Cardiac fibroblast (primary cell): Measurements from ENCODE around the gene STARD13.

Experiments
- DNase-seq, 2 donors: peaks; one replicate each; pipeline versions ENCODE4 v3.0.0 to v3.0.0-alpha.2; 2010; ENCODE audit warnings: low read depth in 2 of 2
- H3K4me3 ChIP-seq, 2 donors: replicated peaks in 1 of 2; 1 replicate in 1 of 2; 2 replicates in 1 of 2; pipeline ENCODE4 v1.5.1; 2011; ENCODE audit warnings: low read depth in 2 of 2, low read length in 2 of 2, mild to moderate bottlenecking in 2 of 2, moderate library complexity in 1 of 2
- CTCF ChIP-seq: IDR thresholded peaks from one replicate; pipeline ENCODE4 v1.5.1; 2011; ENCODE audit warnings: low read depth, mild to moderate bottlenecking, low read length, inconsistent platforms

Gene STARD13

GRCh38 chr13:33072282-33072681, 213.3 kb downstream of the STARD13 start:
- no peak for TF ChIP-seq CTCF
- no peak overlapping the region for H3K4me3 ChIP-seq
- no peak for DNase-seq

- TF ChIP-seq CTCF: no peak
- peak in 1 of 2 donors; percentile 29 for DNase-seq
These were observed 214.8 kb downstream of the STARD13 start for GRCh38 chr13:33070713-33071112.

GRCh38 chr13:33069365-33069764, 216.2 kb downstream of the STARD13 start:
- TF ChIP-seq CTCF: peak; percentile 25
- no peak overlapping the region for H3K4me3 ChIP-seq
- DNase-seq: peak in 1 of 2 donors; percentile 58

More at GRCh38 chr13:33070713-33071112, 214.8 kb downstream of the STARD13 start:
- H3K4me3 ChIP-seq: no peak overlapping the region

GRCh38 chr13:33066329-33066728, 219.2 kb downstream of the STARD13 start:
- DNase-seq: no peak
- no peak for TF ChIP-seq CTCF
- H3K4me3 ChIP-seq: no peak overlapping the region

GRCh38 chr13:33060815-33061214, 224.7 kb downstream of the STARD13 start:
- DNase-seq: no peak
- H3K4me3 ChIP-seq: no peak overlapping the region
- no peak for TF ChIP-seq CTCF

- no peak for DNase-seq
- no peak overlapping the region for H3K4me3 ChIP-seq
- no peak for TF ChIP-seq CTCF
These were observed 226.7 kb downstream of the STARD13 start for GRCh38 chr13:33058776-33059327.
